ENCODE data around the gene SLC39A8.
"Not testable (repeated sequence)": the region's sequence is repeated elsewhere in the genome, so short reads cannot be mapped to it uniquely, and the experiment has no call there.

The SLC39A8 gene

GRCh38 chr4:102344954-102345794, at the start of gene SLC39A8:
Gene SLC39A8, minus strand, starts transcription at chr4:102345482. Its CDS starts 820 bp downstream, at chr4:102344662.
- peak; percentile 35 for DNase-seq (ENCODE audit: low read depth, low spot score)

- no peak for DNase-seq (ENCODE audit: low read depth, low spot score)
These were observed 46.9 kb upstream of the SLC39A8 start for GRCh38 chr4:102392033-102392744.

GRCh38 chr4:102390438-102390837, 45.2 kb upstream of the SLC39A8 start:
- DNase-seq (ENCODE audit: low read depth, low spot score) = no peak

- no peak for DNase-seq (ENCODE audit: low read depth, low spot score)
These were observed 43.3 kb upstream of the SLC39A8 start for GRCh38 chr4:102388611-102389010.

GRCh38 chr4:102387552-102388150, 42.4 kb upstream of the SLC39A8 start:
- no peak for DNase-seq (ENCODE audit: low read depth, low spot score)

GRCh38 chr4:102386966-102387365, 41.7 kb upstream of the SLC39A8 start:
- DNase-seq (ENCODE audit: low read depth, low spot score) = no peak

- not testable (repeated sequence) for DNase-seq (ENCODE audit: low read depth, low spot score)
These were observed 35.0 kb upstream of the SLC39A8 start for GRCh38 chr4:102380253-102380652.

GRCh38 chr4:102362922-102363432, 17.7 kb upstream of the SLC39A8 start:
- no peak for DNase-seq (ENCODE audit: low read depth, low spot score)

GRCh38 chr4:102358128-102358527, 12.8 kb upstream of the SLC39A8 start:
- DNase-seq (ENCODE audit: low read depth, low spot score) = no peak

- DNase-seq (ENCODE audit: low read depth, low spot score) = not testable (repeated sequence)
These were observed 12.4 kb upstream of the SLC39A8 start for GRCh38 chr4:102357637-102358036.

- no peak for DNase-seq (ENCODE audit: low read depth, low spot score)
These were observed 11.4 kb upstream of the SLC39A8 start for GRCh38 chr4:102356562-102357202.

GRCh38 chr4:102355748-102356147, 10.5 kb upstream of the SLC39A8 start:
- DNase-seq (ENCODE audit: low read depth, low spot score) = no peak

GRCh38 chr4:102354671-102355454, 9.6 kb upstream of the SLC39A8 start:
- DNase-seq (ENCODE audit: low read depth, low spot score) = no peak

- no peak for DNase-seq (ENCODE audit: low read depth, low spot score)
These were observed 7.5 kb upstream of the SLC39A8 start for GRCh38 chr4:102352781-102353180.

- no peak for DNase-seq (ENCODE audit: low read depth, low spot score)
These were observed 5.4 kb upstream of the SLC39A8 start for GRCh38 chr4:102350634-102351033.

GRCh38 chr4:102348701-102349100, 3.4 kb upstream of the SLC39A8 start:
- DNase-seq (ENCODE audit: low read depth, low spot score) = no peak

- DNase-seq (ENCODE audit: low read depth, low spot score) = no peak
These were observed 466 bp upstream of the SLC39A8 start for GRCh38 chr4:102345795-102346100.

GRCh38 chr4:102344520-102344953, 745 bp downstream of the SLC39A8 start:
- no peak for DNase-seq (ENCODE audit: low read depth, low spot score)

- no peak for DNase-seq (ENCODE audit: low read depth, low spot score)
These were observed 1.2 kb downstream of the SLC39A8 start for GRCh38 chr4:102343964-102344519.

- no peak for DNase-seq (ENCODE audit: low read depth, low spot score)
These were observed 2.7 kb downstream of the SLC39A8 start for GRCh38 chr4:102342404-102343074.
